Activated CD8-positive, alpha-beta memory T cell treated with anti-CD3 and anti-CD28 coated beads, Interleukin-2, amount 50 U/mL, for 4 hours (primary cell): ENCODE results near the gene EPS15.

Source experiments
- DNase-seq: peaks from one replicate; pipeline ENCODE4 v3.0.0-alpha.2; 2020

EPS15 gene

DNA sequence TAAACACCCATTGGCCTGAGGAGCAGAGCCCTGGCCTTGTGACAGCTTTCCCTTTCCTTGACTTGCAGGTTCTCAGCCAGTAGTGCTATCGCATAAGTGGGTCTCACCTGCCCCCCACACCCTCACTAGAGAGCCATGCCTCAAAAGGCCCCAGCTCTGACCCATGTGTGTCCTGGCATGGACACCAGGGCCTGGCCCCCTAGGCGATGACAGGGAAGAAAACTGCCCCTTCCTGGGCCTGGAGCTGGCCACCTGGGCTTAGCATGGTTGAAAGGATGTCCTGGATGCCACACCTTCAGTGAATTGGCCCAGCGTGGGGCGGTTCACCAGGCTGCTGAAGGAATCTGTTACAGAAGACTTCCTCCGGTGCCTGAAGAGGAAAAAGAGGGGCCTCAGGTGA, 207.2 kb downstream of the EPS15 start:
- DNase-seq = no peak

DNA sequence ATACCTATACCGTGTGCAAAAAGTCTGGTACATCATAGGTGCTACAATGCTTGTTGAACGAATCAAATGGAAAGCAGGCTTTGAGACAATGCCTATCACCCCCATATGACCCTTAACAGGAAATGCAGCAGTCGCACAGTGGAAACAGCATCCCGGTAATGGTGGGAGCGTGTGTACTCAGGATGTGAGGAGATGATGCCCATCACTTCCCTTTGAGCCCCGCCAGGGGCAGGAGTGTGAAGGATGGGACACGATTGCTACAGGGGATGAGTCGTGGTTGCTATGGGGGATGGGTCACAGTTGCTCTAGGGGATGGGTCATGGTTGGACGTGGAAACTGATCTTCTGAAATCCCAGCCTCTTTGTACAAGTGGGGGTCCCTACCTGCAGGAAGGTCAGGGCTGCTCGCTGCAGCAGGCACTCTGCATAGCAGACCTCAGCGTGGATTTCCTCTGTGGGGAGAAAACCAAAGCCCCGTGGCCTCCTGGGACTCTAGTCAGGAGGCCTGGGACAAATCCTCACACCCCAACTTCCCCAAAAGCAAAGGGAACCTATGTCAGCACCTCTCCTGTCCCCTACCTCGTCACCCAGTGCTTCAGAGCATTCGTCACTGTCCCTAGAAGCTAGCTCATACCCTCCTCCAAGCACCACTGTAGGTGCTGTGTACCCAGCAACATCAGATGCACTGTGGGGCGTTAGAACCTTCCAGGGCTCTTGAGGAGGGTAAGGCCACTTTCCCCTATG, 208.0 kb downstream of the EPS15 start:
- DNase-seq = no peak

DNA sequence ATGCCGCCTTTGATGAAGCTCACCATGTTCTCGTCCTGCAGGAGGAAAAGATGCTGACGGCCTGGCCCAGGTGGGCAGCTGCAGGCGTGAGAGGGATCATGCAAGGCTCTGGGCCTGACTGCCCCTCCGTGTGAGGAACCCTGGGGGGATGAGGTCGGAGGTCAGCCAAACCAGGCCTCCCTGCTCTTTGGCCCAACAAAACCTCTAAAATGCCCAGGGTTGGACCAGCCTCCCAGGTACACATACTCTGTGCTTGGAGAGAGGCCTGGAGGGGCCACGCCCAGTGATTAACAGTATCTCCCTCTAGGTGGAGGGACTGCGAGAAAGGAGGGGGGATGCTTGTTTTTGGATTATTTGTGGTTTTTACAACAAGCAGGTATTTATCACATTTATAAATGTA, 209.8 kb downstream of the EPS15 start:
- no peak for DNase-seq

DNA sequence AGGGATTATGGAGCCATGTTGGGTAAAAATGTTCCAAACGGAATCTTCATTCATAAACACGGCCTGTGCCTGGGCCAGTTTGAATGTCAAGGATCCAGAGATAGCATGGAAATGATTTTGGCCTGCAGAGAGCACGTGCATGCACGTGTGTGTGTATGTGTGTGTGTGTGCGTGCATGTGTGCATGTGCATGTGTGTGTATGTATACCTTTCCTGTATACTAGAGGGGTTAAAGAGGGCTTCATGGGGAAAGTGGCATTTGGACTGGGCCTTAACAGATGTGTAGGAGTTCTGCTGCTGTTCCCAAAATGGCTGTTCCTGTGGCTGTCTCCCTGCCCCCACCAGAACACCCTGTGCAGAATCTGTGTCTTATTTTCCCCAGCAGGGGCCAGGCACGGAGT, 210.4 kb downstream of the EPS15 start:
- DNase-seq = no peak

DNA sequence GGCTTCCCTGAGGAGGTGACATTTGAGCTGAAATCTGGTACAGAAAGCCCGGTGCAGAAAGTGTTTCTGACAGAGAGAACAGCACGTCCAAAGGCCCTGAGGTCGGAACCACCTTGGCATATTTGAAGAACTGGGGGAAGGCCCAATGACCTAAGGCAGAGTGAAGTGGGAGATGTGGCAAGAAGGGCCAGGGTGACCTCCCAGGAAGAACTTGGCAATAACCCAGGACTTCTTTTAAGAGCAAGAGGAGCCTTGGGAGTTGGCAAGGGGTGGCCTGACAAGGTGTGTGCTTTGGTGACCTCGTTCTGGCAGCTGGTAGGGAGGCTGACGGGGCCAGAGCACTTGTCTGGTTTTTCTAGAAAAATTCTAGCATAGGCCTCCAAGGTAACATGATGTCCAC, 212.1 kb downstream of the EPS15 start:
- DNase-seq = no peak

DNA sequence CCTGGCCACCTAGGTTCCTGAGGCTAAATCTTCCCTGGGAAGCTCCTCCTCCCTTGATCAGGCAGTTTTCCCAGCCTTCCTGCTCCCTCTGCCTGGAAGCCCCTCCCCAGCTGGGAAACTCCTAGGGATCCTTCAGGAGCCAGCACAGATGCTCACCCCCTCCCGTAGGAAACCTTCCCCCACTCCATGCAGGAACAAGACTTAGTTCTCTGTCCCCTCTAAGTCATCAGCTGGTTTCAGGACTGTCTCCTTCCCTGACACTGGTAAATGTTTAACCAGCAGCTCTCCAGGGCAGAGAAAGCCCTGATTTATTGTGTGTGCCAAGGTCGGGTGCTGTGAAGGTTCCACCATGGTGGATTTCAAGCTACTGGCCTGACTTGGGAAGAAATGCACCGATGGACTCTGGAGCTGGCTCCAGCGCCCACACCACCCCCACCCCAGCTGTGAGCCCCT, 213.7 kb downstream of the EPS15 start:
- no peak for DNase-seq

DNA sequence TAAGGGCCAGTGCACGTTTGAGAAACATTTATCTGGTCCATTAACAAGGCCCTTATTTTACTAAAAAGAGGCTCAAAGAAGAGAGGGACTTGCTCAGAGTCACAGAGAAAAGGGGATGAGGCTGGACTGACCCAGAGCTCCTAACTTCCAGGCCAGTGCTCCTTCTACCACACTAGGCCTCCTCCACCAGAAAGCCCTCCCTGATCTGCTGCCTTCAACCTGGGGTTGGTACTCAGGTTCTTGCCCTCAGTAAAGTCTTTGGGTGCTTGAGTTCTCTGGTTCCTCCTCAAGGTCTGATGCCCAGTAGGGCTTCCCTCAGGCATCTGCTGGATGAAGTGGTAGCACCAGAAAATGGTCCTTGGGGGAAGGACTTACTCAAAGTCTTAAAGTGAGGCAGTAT, 214.7 kb downstream of the EPS15 start:
- no peak for DNase-seq
